ENCODE measurements around the gene RSAD2. TPM values are rescaled to one million over a fixed set of nuclear protein-coding genes. Genes with fewer than 3 reads are reported as not detected.

Gene RSAD2
- total RNA-seq, 1 donor: 0.63 TPM

DNA sequence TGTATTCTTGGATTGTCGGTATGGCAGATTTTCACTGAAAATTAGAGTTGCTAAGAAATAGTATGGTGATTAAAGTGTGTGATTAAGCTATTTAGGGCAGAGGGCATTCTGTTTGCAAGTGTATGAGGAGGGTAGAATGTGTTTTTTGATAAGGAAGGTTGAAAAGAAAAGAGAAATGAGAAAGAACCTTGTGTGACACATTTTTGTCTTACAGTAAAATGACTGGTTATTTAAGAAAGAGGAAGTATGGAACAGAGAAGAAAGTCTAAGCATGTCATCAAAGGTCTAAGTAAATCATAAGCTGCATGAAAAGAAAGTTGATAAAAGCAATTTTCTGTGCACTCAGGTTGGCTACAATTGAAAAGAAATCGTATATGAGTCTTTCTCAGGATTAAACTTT is 5.2 kb upstream of the RSAD2 start:
- TF ChIP-seq, protein P1, sequence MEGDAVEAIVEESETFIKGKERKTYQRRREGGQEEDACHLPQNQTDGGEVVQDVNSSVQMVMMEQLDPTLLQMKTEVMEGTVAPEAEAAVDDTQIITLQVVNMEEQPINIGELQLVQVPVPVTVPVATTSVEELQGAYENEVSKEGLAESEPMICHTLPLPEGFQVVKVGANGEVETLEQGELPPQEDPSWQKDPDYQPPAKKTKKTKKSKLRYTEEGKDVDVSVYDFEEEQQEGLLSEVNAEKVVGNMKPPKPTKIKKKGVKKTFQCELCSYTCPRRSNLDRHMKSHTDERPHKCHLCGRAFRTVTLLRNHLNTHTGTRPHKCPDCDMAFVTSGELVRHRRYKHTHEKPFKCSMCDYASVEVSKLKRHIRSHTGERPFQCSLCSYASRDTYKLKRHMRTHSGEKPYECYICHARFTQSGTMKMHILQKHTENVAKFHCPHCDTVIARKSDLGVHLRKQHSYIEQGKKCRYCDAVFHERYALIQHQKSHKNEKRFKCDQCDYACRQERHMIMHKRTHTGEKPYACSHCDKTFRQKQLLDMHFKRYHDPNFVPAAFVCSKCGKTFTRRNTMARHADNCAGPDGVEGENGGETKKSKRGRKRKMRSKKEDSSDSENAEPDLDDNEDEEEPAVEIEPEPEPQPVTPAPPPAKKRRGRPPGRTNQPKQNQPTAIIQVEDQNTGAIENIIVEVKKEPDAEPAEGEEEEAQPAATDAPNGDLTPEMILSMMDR (IDR thresholded peaks at IDR 0.05; ENCODE audit: insufficient read depth, low read length): no peak
- no peak overlapping the region for H3K4me3 ChIP-seq (ENCODE audit: low read depth, low read length)
- no peak for DNase-seq (ENCODE audit: low read depth)

DNA sequence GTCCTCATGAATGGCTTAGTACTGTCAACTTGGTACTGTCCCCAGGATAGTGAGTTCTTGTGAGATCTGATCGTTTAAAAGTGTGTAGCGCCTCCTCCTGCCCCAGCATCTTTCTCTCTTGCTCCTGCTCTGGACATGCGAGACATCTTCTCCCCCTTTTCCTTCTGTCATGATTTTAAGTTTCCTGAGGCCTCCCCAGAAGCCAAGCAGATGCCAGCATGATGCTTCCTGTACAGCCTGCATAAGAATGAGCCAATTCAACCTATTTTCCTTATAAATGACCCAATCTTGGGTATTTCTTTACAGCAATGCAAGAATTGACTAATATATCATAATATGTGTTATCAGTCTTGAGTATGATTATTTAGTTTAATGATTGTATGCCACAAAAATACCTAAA is 3.5 kb upstream of the RSAD2 start:
- no peak overlapping the region for H3K4me3 ChIP-seq (ENCODE audit: low read depth, low read length)
- TF ChIP-seq, protein P1 (IDR thresholded peaks at IDR 0.05; ENCODE audit: insufficient read depth, low read length): no peak
- DNase-seq (ENCODE audit: low read depth): no peak

DNA sequence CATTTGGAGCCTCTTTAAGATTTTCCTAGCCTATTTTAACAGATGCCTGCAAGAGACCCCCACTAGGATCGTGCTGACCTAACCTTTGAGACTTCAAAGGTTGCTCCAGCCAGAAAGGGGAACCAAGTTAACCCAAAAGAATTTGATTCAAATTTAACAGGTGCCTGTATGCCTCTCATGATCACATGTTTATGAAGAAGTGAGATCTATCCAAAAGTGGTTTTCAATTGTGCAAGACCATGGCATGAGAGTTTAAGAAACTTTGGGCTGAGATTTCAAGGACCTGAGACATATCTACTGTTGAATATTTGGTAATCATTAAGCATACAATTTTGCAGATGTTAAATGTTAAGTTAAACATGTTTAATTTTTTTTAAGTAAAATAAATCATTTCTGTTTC is 1.3 kb upstream of the RSAD2 start:
- TF ChIP-seq, protein P1 (IDR thresholded peaks at IDR 0.05; ENCODE audit: insufficient read depth, low read length): no peak
- H3K4me3 ChIP-seq (ENCODE audit: low read depth, low read length): no peak overlapping the region
- DNase-seq (ENCODE audit: low read depth): no peak

DNA sequence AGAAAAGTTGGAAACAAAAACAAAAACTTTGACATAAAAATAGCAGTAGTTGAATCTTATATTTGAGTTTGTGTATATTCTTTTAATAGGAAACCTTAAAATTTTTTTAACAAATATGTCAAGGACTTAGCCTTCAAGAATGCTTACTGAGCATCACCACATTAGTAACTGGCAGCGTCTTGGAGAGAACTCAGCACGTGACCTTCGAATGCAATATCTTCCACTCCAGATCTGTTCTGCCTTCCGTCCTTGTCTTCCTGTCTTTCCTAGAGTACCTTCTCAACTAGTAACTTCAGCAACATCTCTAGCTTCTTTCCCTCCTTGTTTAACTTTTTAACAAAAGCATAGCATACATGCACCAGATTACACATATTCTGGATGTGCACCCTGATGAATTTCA is 972 bp downstream of the RSAD2 start:
- DNase-seq (ENCODE audit: low read depth): no peak
- TF ChIP-seq, protein P1 (IDR thresholded peaks at IDR 0.05; ENCODE audit: insufficient read depth, low read length): no peak
- no peak overlapping the region for H3K4me3 ChIP-seq (ENCODE audit: low read depth, low read length)

DNA sequence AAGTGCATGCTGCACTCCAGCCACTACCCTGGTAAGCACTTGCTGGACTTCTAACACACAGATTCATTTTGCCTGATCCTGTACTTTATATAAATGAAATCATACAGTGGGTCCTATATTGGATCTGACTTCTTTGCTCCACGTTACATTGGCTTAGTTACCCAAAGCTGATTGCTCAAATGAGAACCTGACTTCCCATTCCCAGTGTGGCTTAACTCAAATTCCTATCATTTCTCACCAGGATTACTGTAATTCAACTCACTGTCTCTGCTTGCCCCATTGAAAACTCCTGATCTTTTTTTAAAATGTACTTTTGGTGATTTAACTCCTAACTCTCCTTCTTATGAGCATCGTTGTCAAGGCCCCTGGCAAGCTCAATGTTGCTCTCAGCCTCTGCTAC is 1.4 kb downstream of the RSAD2 start:
- TF ChIP-seq, protein P1 (IDR thresholded peaks at IDR 0.05; ENCODE audit: insufficient read depth, low read length): no peak
- DNase-seq (ENCODE audit: low read depth): no peak
- no peak overlapping the region for H3K4me3 ChIP-seq (ENCODE audit: low read depth, low read length)

DNA sequence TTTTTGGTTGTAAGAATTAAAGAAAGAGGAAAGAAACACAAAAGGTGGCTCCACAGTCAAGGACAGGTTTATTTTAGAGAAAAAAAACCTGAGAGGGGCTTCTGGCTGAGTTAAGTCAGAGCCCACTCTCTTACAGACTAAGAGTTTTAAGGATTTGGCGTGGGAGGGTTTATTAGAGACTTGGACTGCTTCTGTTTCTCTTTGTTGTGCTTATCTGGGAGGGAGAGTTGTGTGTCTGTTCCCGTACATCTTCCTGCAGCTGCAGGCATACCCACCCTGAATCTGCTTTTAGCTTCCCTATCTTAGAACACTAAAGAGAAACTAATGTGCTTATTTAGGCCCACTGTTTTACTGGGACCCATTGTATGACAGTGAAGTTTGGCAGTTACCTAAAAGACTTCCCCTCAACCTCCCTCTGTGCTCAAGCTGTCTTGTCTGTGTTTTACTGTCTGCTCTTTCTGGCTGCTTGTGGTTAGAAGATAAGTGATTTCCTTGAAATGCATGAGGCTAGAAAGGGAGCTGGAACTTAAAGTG is 2.7 kb downstream of the RSAD2 start:
- no peak overlapping the region for H3K4me3 ChIP-seq (ENCODE audit: low read depth, low read length)
- TF ChIP-seq, protein P1 (IDR thresholded peaks at IDR 0.05; ENCODE audit: insufficient read depth, low read length): no peak
- no peak for DNase-seq (ENCODE audit: low read depth)

DNA sequence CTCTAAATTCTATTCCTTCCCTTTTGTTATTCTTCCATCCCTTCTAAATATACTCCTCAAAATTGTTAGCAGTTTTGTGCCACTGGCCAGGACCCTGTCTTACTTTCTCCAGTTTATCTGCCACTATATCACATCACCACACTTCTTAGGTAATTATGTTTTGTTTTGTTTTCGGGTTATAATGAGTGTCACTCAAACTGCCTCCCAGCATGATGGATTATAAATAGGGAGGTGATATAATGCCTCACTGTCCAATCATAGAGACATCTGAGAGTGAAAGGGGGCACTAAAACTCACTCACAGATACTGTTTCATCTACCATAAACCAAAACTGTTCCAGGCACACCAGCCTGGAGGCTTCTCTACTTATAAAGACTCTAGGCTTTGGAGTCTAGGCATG is 3.5 kb downstream of the RSAD2 start:
- TF ChIP-seq, protein P1 (IDR thresholded peaks at IDR 0.05; ENCODE audit: insufficient read depth, low read length): no peak
- no peak for DNase-seq (ENCODE audit: low read depth)
- H3K4me3 ChIP-seq (ENCODE audit: low read depth, low read length): no peak overlapping the region
